ENCODE measurements around the gene THSD7A.

The THSD7A gene, protein sequence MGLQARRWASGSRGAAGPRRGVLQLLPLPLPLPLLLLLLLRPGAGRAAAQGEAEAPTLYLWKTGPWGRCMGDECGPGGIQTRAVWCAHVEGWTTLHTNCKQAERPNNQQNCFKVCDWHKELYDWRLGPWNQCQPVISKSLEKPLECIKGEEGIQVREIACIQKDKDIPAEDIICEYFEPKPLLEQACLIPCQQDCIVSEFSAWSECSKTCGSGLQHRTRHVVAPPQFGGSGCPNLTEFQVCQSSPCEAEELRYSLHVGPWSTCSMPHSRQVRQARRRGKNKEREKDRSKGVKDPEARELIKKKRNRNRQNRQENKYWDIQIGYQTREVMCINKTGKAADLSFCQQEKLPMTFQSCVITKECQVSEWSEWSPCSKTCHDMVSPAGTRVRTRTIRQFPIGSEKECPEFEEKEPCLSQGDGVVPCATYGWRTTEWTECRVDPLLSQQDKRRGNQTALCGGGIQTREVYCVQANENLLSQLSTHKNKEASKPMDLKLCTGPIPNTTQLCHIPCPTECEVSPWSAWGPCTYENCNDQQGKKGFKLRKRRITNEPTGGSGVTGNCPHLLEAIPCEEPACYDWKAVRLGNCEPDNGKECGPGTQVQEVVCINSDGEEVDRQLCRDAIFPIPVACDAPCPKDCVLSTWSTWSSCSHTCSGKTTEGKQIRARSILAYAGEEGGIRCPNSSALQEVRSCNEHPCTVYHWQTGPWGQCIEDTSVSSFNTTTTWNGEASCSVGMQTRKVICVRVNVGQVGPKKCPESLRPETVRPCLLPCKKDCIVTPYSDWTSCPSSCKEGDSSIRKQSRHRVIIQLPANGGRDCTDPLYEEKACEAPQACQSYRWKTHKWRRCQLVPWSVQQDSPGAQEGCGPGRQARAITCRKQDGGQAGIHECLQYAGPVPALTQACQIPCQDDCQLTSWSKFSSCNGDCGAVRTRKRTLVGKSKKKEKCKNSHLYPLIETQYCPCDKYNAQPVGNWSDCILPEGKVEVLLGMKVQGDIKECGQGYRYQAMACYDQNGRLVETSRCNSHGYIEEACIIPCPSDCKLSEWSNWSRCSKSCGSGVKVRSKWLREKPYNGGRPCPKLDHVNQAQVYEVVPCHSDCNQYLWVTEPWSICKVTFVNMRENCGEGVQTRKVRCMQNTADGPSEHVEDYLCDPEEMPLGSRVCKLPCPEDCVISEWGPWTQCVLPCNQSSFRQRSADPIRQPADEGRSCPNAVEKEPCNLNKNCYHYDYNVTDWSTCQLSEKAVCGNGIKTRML (N-terminal part only)

DNA sequence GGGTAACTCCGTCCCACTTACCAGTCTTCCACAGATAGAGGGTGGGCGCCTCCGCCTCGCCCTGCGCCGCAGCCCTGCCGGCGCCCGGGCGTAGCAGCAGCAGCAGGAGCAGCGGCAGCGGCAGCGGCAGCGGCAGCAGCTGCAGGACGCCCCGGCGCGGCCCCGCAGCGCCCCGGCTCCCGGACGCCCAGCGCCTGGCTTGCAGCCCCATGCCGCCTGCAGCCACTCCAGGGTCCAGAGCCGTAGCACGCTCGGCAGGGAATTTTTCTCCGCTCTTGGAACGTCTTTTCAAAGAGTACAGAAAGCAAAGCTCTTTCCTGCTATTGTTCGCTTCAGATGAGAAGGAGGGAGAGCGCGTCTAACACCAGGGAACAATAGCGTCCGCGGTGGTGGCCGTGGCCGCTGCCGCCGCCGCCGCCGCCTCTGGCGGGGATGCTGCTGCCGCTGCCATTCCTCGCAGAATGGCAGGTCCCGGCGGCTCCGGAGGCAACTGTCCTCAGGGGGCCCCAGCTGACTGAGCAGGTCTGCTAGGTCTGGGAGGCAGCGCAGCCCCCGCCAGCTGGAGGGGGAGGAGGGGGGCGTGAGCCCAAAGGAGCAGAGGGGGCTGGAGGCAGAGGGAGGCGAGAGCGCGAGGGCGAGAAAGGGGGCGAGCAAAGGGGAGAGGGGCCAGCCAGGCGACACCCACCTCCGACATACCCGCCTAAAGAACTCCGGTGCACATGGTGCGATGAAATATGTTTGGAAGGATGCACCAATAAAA is at the start of gene THSD7A:
THSD7A (minus strand) TSS at position 463 of the 760 bp plus-strand sequence; CDS start at position 211, 252 bp downstream.
- DNase-seq (peak; percentile 9), ATAC-seq (peak; percentile 73)
- Mint-ChIP-seq H3K27ac (no peak within 1 kb of the TSS), H3K4me1 (peaks cover 11% of the 10 kb centered on the region), H3K4me3 (peak within 1 kb of the TSS; percentile 30), H3K9me3 (no peaks in the 10 kb centered on the region), H3K36me3 (ENCODE audit: low read depth) (no peaks in the 10 kb centered on the region), H3K27me3 (peaks cover 44% of the 10 kb centered on the region)

DNA sequence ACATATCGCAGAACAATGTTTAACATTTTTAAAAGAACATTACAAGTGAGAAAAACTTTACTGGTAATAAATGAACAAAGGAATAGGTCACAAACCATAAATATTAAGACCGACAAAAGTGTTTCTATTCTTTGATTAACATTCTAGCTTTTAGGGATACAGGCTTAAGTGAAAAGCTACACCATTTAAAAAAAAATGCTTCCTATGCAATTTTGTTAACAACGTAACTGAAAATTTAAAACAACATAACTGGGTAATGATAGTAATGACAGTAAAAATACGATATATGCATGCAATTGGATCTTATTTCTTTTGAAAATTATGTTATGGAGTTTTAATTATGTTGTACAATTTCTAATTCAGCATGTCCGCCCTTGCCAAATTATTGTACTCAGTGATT is 49.7 kb upstream of the THSD7A start:
- ATAC-seq (no peak), DNase-seq (no peak)
- Mint-ChIP-seq H3K27me3 (no peaks in the 10 kb centered on the region), H3K27ac (no peak overlapping the region), H3K4me3 (no peak overlapping the region), H3K36me3 (ENCODE audit: low read depth) (no peaks in the 10 kb centered on the region), H3K4me1 (no peaks in the 10 kb centered on the region), H3K9me3 (no peaks in the 10 kb centered on the region)

DNA sequence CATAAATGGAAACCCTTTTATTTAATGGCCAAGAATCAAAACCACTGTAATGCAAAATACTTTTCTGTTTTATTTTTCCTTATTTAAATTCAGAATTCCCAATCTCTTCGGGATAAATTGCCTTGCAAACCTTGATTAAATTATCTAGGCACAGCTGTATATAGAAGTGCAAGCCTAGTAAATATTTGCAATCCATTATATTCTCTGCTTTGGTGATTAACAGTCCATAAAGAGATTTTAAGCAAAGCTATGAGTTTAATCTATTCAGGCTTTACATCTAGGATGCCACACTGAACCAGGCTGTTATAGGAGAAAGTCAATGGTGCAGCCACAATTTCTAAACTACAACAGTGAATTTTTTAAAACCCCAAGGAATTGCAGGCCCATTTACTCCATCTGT is 43.6 kb upstream of the THSD7A start:
- Mint-ChIP-seq H3K36me3 (ENCODE audit: low read depth) (no peaks in the 10 kb centered on the region), H3K4me3 (no peak overlapping the region), H3K9me3 (no peaks in the 10 kb centered on the region), H3K27ac (no peak overlapping the region), H3K4me1 (no peaks in the 10 kb centered on the region), H3K27me3 (no peaks in the 10 kb centered on the region)
- no peak for ATAC-seq
- DNase-seq, result no peak

DNA sequence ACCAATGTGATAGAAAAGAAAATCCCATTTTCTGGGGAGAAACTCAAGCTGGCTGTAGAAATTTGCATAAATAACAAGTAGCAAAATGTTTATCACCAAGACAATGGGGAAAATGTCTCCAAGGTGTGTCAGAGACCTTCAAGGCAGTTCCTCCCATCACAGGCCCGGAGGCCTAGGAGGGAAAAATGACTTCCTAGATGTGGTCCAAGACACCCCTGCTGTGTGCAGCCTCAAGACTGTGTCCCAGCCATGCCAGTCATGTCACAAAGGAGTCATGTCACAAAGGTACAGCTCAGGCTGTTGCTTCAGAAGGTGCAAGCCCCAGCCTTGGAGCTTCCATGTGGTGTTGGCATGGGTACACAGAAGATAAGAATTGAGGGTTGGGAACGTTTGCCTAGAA is 33.7 kb upstream of the THSD7A start:
- Mint-ChIP-seq H3K9me3 (peaks cover 20% of the 10 kb centered on the region), H3K4me1 (no peaks in the 10 kb centered on the region), H3K27me3 (no peaks in the 10 kb centered on the region), H3K27ac (no peak overlapping the region), H3K4me3 (no peak overlapping the region), H3K36me3 (ENCODE audit: low read depth) (no peaks in the 10 kb centered on the region)
- ATAC-seq, result no peak
- DNase-seq, result no peak

DNA sequence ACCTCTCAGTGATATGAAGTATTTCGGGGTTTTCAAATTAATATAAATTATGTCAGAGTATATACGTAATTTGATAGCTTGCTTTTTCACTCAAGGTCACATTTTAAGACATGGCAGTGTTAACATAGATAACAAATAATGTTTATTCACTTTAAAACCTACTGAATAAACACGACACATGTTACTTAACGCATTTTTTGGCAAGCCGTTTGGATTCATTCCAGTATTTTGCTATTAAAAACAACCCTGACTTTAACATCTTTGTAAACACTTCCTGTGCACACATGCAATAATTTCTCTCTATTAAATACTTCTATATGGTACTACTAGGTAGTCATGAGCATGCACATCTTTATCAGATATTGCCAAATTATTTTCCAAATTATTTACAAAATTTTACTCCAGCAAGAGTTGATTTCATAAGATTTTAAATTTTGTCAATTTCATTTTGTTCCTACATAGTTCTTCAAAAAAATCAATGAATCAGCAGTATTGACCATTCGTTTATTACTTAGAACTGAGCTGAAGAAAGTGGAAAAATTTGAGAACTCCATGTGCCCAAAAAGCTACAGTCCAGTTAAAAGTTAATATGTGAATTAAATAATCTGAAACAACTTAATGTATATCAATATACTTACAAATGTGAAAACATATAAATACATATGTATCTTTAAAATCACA is 26.8 kb upstream of the THSD7A start:
- Mint-ChIP-seq H3K9me3 (peaks cover 17% of the 10 kb centered on the region), H3K4me3 (no peak overlapping the region)
- no peak for DNase-seq

DNA sequence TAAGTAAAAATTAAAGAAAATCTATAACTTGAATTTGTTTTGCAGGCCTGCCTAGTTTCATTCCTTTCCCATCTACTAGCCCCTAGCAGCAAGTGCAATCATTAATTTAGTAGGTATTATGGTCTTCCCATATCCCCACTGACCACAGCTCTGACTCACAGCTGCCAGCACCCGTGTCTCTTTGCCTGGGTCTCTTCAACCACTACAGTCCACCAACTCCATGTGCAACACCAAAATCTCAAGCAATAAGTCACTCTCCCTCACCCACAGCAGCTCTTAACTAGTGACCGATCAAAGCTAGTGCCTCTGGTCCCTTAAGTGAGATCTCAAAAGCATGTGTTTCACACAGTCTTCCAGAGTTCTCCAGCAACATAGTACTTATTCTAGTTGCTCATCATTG is 26.0 kb upstream of the THSD7A start:
- ATAC-seq, result no peak
- DNase-seq, result no peak
- no peak overlapping the region for H3K27ac Mint-ChIP-seq
- H3K27me3 Mint-ChIP-seq, result no peaks in the 10 kb centered on the region
- no peaks in the 10 kb centered on the region for H3K36me3 Mint-ChIP-seq (ENCODE audit: low read depth)
- no peaks in the 10 kb centered on the region for H3K4me1 Mint-ChIP-seq
- no peak overlapping the region for H3K4me3 Mint-ChIP-seq
- peaks cover 14% of the 10 kb centered on the region for H3K9me3 Mint-ChIP-seq

More for the DNA sequence above, 26.8 kb upstream of the THSD7A start:
- no peak overlapping the region for H3K27ac Mint-ChIP-seq
- H3K36me3 Mint-ChIP-seq (ENCODE audit: low read depth), result no peaks in the 10 kb centered on the region
- H3K27me3 Mint-ChIP-seq, result no peaks in the 10 kb centered on the region
- no peak for ATAC-seq
- H3K4me1 Mint-ChIP-seq, result no peaks in the 10 kb centered on the region

DNA sequence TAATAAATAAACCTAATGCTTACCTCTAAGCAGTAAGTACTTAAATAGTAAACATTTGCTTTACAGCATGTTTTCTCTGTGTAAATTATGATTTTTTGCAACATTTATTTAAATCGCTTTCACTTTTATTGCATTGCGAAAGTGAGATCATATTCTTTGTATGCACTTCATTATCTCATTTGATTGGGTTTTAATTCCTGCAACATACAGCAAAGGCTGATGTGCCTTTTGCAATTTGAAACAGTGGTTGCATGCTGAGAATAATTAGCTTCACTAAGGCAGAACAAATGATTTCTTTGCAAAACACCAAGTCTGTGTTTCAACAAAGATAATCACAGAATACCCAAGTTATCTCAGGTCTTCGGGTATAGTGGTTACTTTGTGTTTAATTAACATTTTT is 16.3 kb upstream of the THSD7A start:
- Mint-ChIP-seq H3K9me3 (no peaks in the 10 kb centered on the region), H3K36me3 (ENCODE audit: low read depth) (no peaks in the 10 kb centered on the region), H3K27ac (no peak overlapping the region), H3K27me3 (no peaks in the 10 kb centered on the region), H3K4me3 (no peak overlapping the region), H3K4me1 (no peaks in the 10 kb centered on the region)
- DNase-seq (no peak), ATAC-seq (no peak)

DNA sequence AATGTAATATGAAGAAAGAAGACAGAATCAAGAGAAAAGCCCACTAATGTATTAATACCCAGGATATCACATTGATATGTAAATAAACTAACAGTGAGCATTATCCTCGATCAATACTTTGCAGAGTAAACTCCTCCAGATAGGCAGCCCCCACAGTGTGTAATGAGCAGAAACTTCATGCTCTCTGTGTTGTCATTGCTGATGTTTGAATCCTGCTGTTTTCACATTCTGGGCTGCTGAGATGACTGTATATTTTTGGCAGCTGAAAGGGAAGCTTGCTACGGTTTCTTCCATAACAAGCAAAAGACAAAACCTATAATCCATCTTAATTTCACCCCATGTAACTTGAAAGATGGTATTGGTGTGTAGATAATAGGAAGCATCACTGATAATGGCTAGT is 15.3 kb upstream of the THSD7A start:
- no peaks in the 10 kb centered on the region for H3K4me1 Mint-ChIP-seq
- no peak overlapping the region for H3K27ac Mint-ChIP-seq
- no peaks in the 10 kb centered on the region for H3K27me3 Mint-ChIP-seq
- H3K9me3 Mint-ChIP-seq, result no peaks in the 10 kb centered on the region
- H3K4me3 Mint-ChIP-seq, result no peak overlapping the region
- DNase-seq (no peak), ATAC-seq (no peak)
- no peaks in the 10 kb centered on the region for H3K36me3 Mint-ChIP-seq (ENCODE audit: low read depth)

DNA sequence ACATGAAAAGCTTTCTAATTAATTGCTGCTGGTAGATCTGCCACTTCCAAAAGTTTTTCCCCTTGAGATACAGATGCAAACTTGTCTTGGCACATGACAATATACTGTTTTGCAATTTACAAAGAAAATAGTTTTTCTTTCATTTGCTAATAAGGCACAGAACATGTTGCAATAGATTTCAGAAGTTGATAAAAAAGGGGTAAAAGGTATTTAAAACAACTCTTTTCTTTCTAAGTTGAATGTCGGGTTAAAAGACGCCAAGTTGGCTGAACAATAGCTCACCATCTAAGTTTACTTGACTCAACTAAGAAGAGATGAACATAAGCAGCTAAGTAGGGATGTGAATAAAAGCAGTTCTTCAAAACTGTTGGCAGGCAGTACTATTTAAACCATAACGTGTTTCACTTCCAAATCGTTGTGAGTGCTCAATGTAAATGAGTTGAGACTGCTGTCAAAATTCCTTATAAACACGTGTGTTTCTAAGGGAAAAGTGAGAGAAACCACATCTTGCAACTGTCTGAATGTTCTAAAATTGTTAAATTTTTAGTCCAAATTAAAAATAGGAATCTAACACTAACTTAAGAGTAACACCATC is 14.5 kb upstream of the THSD7A start:
- no peak for ATAC-seq
- no peak for DNase-seq
- no peak overlapping the region for H3K4me3 Mint-ChIP-seq
- H3K9me3 Mint-ChIP-seq, result no peaks in the 10 kb centered on the region
- H3K4me1 Mint-ChIP-seq, result no peaks in the 10 kb centered on the region
- H3K27ac Mint-ChIP-seq, result no peak overlapping the region
- no peaks in the 10 kb centered on the region for H3K27me3 Mint-ChIP-seq
- H3K36me3 Mint-ChIP-seq (ENCODE audit: low read depth), result no peaks in the 10 kb centered on the region

DNA sequence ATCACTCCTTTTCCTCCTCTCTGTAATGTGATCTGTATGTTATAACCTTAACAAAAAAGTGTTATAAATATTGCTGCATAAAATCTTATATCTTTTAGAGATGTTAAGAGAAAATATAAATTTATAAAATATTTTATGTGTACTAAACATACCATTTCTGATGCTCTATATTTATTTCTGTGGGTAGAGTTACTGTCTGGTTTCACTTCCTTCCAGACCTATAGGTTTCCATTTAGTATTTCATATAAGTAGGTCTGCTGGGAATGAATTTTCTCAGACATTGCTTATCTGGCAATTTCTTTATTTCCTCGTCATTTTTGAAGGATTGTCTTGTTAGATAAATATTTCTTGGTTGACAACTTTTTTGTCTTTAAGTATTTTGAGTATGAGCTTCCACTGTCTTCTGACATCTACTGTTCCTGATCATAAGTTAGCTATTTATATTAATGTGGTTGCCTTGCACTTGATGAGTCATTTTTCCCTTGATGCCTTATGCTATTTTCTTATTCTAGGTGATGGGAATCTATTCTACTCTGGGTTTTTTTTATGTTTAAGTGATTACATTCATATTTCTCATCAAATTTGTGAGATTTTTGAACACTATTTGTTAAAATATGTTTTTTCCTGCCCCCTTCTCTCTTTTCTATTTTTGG is 11.2 kb upstream of the THSD7A start:
- ATAC-seq, result no peak
- no peak overlapping the region for H3K27ac Mint-ChIP-seq
- no peak for DNase-seq
- H3K36me3 Mint-ChIP-seq (ENCODE audit: low read depth), result no peaks in the 10 kb centered on the region
- H3K4me3 Mint-ChIP-seq, result no peak overlapping the region
- no peaks in the 10 kb centered on the region for H3K9me3 Mint-ChIP-seq
- H3K27me3 Mint-ChIP-seq, result no peaks in the 10 kb centered on the region
- H3K4me1 Mint-ChIP-seq, result no peaks in the 10 kb centered on the region

DNA sequence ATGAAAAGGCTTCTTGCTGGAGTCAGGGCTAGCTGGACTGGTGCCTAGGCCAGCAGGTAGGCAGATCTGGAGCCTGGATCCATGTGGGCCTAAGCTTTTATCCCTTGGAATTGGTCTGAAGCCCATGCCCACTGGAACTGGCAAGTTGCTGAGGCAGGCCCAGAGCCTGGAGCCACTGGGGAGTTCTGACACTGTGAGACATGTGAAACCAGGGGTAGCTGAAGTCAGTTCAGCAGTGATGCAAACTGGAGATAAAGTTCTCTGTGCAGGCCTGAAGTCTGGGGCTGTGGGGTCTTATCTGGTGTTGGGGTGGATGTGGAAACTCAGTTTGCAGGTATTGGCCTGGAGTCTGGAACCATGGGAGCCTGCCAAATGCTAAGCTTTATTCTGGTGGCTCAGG is 9.7 kb upstream of the THSD7A start:
- no peak overlapping the region for H3K27ac Mint-ChIP-seq
- H3K36me3 Mint-ChIP-seq (ENCODE audit: low read depth), result no peaks in the 10 kb centered on the region
- DNase-seq (no peak), ATAC-seq (no peak)
- no peak overlapping the region for H3K4me3 Mint-ChIP-seq
- no peaks in the 10 kb centered on the region for H3K4me1 Mint-ChIP-seq
- no peaks in the 10 kb centered on the region for H3K9me3 Mint-ChIP-seq
- H3K27me3 Mint-ChIP-seq, result no peaks in the 10 kb centered on the region

DNA sequence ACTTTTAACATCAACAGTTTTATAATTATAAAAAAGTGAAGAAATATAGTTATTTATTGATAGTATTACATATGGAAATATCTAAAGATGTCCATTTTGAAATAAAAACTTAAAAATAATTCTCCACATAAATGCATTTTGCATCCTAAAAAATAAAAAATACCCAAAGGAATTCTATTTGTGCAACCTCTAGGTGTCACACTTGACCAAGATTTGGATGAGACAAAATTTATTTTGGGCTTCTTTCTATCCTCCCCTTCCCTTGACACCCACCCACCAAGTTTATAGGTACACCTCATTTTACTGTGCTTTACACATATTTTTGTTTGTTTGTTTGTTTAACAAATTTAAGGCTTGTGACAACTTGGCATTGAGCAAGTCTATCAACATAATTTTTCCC is 3.3 kb upstream of the THSD7A start:
- Mint-ChIP-seq H3K4me1 (peaks cover 11% of the 10 kb centered on the region), H3K27ac (no peak overlapping the region)

DNA sequence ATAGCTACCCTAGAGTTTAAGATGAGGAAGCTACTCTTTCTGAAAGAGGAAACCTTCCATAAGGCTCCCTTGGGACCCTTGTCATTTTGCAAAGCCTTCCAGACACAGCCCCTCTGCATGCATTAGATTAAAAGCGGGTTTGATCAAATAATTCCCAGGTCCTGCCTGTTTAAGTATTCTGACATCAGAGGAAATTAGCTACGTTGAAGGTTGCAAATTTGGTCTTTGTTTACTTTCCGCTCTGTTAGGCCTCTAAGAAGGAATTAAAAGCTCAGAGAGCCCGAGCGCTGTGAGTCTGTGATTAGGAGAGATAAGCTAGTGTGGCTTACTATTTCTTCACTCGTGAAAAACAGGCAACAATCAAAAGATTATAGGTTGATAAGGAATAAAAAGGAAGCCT is 1.4 kb upstream of the THSD7A start:
- ATAC-seq, result no peak
- Mint-ChIP-seq H3K4me1 (peaks cover 11% of the 10 kb centered on the region), H3K36me3 (ENCODE audit: low read depth) (no peaks in the 10 kb centered on the region), H3K27ac (no peak overlapping the region), H3K27me3 (peaks cover 40% of the 10 kb centered on the region), H3K4me3 (no peak overlapping the region), H3K9me3 (no peaks in the 10 kb centered on the region)
- DNase-seq, result no peak

More for the DNA sequence above, 3.3 kb upstream of the THSD7A start:
- ATAC-seq (no peak), DNase-seq (no peak)
- H3K36me3 Mint-ChIP-seq (ENCODE audit: low read depth), result no peaks in the 10 kb centered on the region
- peaks cover 32% of the 10 kb centered on the region for H3K27me3 Mint-ChIP-seq
- no peaks in the 10 kb centered on the region for H3K9me3 Mint-ChIP-seq
- H3K4me3 Mint-ChIP-seq, result no peak overlapping the region

Measured in activated naive CD8-positive, alpha-beta T cell treated with anti-CD3 and anti-CD28 coated beads, Interleukin-2, amount 50 U/mL, for 24 hours (primary cell).